Measurements from ENCODE around the gene NOS1AP.
"Not testable (repeated sequence)": the region's sequence is repeated elsewhere in the genome, so short reads cannot be mapped to it uniquely, and the experiment has no call there.

NOS1AP gene

GRCh38 chr1:162172311-162173102 is 103.0 kb downstream of the NOS1AP start:
- no peak for DNase-seq

- not testable (repeated sequence) for DNase-seq
Measured at GRCh38 chr1:162173607-162174006, 104.1 kb downstream of the NOS1AP start.

- not testable (repeated sequence) for DNase-seq
Measured at GRCh38 chr1:162174027-162174426, 104.5 kb downstream of the NOS1AP start.

- DNase-seq, result no peak
Measured at GRCh38 chr1:162175379-162176081, 106.0 kb downstream of the NOS1AP start.

DNA sequence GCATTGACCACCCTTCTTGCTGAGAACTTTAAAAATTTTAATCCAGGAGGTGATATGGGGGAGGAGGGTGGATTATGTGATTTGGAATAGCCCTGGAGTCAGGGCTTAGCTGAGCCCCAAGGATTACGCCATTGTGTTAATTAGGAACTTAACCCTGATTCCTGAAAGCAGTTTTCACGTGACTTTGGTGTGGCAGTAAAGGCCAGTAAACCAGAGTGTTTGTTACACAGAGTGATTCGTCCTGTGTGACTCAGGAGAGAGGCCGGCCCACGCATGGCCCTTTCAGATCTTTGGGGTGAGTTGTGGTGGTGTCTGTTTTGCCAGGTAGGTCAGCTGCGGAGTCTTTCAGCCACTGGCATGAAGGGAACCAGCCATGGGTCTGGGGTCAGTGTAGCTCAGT is 107.6 kb downstream of the NOS1AP start:
- no peak for DNase-seq

DNA sequence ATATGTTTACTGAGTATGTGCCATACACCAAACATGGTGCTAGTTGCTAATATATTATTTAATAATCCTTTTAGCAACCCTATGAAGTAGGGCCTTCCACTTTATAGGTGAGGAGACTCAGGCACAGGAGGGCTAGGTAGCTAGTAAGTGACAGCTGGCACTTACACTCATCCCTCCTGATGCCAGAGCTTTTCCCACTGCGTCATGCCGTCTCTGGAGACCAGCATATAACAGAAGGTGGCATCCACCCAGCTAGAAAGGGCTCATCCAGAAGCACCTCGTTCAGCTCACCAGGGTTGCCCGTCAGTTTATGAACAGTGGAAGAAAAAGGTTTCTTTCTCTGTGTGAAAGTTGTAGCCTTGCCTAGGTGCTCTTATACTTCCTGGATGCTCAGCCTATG is 108.9 kb downstream of the NOS1AP start:
- DNase-seq, result peak; percentile 48

GRCh38 chr1:162179121-162179520 is 109.6 kb downstream of the NOS1AP start:
- DNase-seq, result no peak

- DNase-seq, result no peak
Measured at GRCh38 chr1:162180813-162181212, 111.3 kb downstream of the NOS1AP start.

- no peak for DNase-seq
Measured at GRCh38 chr1:162182090-162182489, 112.6 kb downstream of the NOS1AP start.

DNA sequence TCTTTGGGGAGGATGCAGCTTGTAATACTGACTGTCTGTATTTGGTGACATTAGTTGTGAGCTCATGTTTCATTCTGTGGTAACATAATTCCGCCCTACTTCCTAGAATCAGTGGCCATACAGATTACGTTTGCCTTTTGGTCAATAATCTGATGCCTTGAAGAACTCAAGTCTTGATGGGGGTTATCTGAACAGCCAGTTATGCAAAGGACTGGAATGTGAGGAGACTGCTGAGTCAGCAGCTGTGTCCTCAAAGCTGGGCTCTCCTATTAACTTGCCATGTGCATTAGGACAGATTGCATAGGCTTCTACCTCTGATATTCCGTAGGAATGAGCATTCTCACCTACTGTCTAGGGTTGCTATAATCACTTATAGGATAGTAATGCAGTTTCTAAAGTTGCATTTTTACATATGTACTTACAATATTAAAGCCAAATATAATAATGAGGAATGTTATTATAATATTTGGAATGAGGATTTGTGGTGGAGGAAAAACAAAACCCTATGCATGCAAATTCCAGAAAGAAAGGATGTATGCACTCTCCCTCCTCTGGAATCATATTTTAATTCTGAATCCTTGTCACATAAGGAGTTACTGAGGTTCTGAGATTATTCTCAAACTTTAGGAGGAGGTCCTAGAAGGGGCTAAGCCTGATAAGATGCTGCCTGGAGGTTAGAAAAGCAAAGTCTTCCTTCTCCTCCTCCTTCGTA is 116.0 kb downstream of the NOS1AP start:
- DNase-seq, result no peak

DNA sequence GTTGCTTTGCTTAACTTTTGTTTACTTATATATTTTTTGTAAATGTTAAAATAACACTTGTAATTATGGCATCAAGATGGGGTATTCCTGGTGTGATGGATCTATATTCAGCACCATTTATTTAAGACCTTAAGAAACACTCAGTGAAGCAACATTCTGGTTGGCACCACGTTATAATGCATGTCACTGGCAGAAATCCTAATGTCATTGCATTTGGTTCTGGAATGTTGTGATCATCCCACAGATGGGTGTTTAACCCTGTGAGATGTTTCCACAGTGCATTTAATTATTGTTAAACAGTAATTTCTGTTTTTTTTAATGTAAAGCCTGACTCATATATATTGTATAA is 116.5 kb downstream of the NOS1AP start:
- no peak for DNase-seq

- no peak for DNase-seq
Measured at GRCh38 chr1:162186406-162186805, 116.9 kb downstream of the NOS1AP start.

DNA sequence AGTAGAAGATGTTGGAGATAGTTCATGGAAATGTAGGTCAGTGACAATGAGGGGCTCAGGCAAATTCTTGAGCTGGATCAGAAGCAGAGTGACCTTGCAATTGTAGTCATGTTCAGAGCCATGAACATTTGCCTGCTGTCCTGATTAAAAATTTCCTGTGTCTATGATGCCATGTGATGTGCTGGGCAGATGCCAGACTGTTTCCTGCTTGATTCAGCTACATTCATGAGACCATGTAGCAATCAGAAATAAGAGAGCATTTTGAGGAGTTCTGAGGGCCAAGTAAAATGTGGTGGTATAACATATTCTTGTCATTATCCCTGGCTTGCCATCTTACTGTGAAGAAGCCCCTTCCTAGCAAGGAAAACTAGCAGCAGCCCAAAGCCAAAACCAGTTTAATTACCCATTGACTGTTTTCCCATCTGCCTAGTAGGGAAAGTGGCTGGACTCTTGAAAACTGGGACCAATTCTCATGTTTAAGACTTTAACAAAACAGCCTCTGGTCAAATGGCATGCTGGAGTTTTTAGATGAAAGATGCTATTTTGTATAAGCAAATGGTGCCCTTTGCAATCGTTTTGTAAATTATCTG is 118.3 kb downstream of the NOS1AP start:
- DNase-seq, result no peak

GRCh38 chr1:162189345-162189744 is 119.9 kb downstream of the NOS1AP start:
- DNase-seq, result no peak

DNA sequence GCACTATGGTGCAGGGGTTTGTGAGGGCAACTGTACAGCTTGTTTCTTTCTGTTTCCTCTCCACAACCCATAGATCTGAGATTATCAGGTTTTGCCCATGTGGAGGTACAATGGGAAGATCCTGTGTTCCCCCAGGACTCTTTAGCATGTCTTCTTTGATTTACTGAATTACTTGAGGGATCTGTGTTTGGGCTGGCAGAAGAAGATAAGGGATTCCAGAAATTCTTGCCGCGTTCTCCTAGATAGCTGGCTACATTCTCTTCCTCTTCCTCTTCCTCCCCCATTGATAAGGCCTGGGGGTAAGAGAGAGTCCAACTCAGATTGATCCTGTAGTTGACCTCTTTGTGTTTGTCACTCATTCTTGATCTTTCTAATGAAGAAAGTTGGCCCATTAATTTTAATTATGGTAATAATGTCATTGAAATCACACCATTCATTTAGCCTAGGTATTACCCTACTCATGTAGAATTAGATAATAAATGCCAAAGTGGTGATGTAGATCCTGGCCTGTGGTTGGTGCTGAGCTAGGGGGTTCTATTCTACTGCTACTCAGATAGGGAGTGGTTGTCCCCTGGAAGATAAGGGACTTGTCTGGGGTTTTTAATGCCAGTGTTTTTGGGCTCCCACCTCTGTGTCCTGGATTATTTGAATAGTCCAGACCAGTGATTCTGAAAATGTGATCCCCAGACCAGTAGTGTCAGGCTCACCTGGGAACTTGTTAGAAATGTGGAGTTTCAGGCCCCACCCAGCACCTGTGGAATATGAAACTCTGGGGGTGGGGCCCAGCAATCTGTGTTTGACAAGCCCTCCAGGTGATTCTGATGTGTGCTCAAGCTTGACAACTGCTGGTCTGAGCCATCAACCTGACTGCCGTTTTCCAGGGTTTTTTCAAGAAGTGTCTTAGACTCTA is 122.2 kb downstream of the NOS1AP start:
- DNase-seq, result no peak

DNA sequence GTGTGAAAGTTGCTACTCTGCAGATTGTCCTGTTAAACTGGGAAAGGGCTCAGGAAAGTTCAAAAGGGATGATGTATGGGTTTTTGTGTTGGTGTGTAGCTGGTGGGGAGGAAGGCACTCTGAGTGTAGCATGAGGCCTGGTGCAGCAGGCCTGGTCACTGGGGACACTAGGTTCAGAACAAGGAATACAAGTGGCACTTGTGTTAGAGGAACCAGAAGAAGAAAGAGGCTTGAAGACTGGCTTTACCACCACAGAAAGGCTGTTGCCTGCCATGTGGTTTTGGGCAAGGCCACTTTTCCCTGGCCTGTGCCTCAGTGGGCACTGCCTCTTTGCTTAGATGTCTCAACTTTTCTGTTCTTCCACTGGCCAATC is 122.8 kb downstream of the NOS1AP start:
- DNase-seq, result no peak

- no peak for DNase-seq
Measured at GRCh38 chr1:162192763-162193162, 123.3 kb downstream of the NOS1AP start.

DNA sequence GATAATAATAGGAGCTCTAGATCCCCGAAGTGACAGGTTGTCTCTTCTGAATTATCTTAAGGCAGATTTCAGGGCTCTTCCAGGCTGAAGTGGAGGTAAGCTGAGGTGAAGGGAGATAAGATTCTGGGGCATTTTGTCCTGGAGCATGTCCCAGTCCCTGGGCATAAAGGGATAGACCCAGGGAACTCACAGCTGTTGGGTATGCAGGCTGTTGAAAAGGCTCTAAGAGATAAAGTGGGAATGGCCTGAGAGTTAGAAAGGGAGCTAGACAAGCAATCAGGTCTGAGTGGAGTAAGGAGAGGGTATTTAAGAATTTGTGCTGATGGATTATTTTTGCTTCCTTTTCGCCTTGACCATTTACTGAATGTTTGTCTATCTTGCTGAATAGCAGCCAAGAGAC is 123.7 kb downstream of the NOS1AP start:
- no peak for DNase-seq

GRCh38 chr1:162193815-162194214 is 124.3 kb downstream of the NOS1AP start:
- no peak for DNase-seq

- no peak for DNase-seq
Measured at GRCh38 chr1:162195567-162195966, 126.1 kb downstream of the NOS1AP start.

GRCh38 chr1:162196387-162196786 is 126.9 kb downstream of the NOS1AP start:
- DNase-seq, result no peak

DNA sequence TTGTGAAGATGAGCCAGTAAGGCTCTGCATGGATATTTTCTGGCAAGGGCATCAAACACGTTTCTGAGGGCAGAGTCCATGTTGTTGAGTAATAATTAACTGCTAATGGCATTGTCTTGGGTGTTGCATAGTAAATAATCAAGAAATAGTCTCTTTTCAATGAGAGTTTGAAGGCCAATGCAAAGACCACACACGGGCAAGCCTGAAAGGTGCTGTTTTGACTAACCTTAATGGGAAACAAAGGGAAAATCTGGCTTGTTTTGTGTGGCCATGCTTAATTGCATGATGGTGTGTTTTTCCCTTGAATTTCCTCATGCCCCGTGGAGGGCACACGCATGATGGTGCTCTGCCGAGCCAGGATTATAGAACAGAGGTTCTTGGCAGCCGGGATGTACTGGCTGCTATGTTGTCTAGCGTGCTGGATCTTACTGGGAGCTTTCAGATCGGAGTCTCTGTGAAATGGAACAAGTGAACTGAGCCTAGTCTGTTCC is 127.6 kb downstream of the NOS1AP start:
- no peak for DNase-seq

All from NCI-H1436 (cell line).